Suprapubic skin (tissue), 4 donors: Measurements from ENCODE around the gene MTHFSD. TPM values are rescaled to one million over a fixed set of nuclear protein-coding genes. Genes with fewer than 3 reads are reported as not detected.

Source experiments
- DNase-seq, 2 donors: peaks; one replicate each; pipeline ENCODE4 v3.0.0-alpha.2; 2019; ENCODE audit warnings: low spot score in 2 of 2
- H3K27ac ChIP-seq: fragments of 200-600 bp; sonication (generic); one replicate; pipeline ENCODE4 v1.5.1; 2019
- H3K27me3 ChIP-seq: fragments of 200-600 bp; sonication (generic); one replicate; pipeline ENCODE4 v1.5.1; 2019
- H3K36me3 ChIP-seq: fragments of 200-600 bp; sonication (generic); one replicate; pipeline ENCODE4 v1.5.1; 2019
- H3K4me1 ChIP-seq: fragments of 200-600 bp; sonication (generic); one replicate; pipeline ENCODE4 v1.5.1; 2019
- H3K4me3 ChIP-seq: fragments of 200-600 bp; sonication (generic); one replicate; pipeline ENCODE4 v1.5.1; 2019; ENCODE audit warnings: mild to moderate bottlenecking
- H3K9me3 ChIP-seq: fragments of 200-600 bp; sonication (generic); one replicate; pipeline ENCODE4 v1.5.1; 2019
- CTCF ChIP-seq, 2 donors: fragments of 200-600 bp in 1 of 2; fragments of 450-650 bp in 1 of 2; sonication (generic) in 1 of 2; IDR thresholded peaks; one replicate each; pipeline ENCODE4 v1.5.1; 2016 to 2019; ENCODE audit warnings: antibody characterized with exemption in 2 of 2, mild to moderate bottlenecking in 1 of 2, moderate library complexity in 1 of 2
- EP300 ChIP-seq: sonication (generic); formaldehyde crosslinking; IDR thresholded peaks from one replicate; pipeline ENCODE4 v1.6.1; 2017; ENCODE audit warnings: antibody characterized with exemption
- POLR2A ChIP-seq, 2 donors: fragments of 450-650 bp; IDR thresholded peaks; one replicate each; pipeline ENCODE4 v1.6.1; 2017; ENCODE audit warnings: antibody characterized with exemption in 2 of 2, mild to moderate bottlenecking in 2 of 2, moderate library complexity in 2 of 2
- POLR2AphosphoS5 ChIP-seq, 3 donors: sonication (generic); formaldehyde crosslinking; IDR thresholded peaks; one replicate each; pipeline ENCODE4 v1.6.1; 2017; ENCODE audit warnings: antibody characterized with exemption in 3 of 3
- WGBS: methylation state at CpG from one replicate; pipeline ENCODE4 v1.1.5; 2018; 5-methylcytosine and 5-hydroxymethylcytosine counted together
- total RNA-seq, 4 donors: library from RNA; depleted of rRNA; stranded (reverse); fragments of >200 nt; gene quantifications; one replicate each; pipeline ENCODE4 v1.1.0, GENCODE V29; 2016

Gene MTHFSD
- total RNA-seq, 4 donors from 2014 or later: 12.4 to 43.4 (median 18.8) TPM

- H3K9me3 ChIP-seq: no peaks in the 10 kb centered on the region
- peaks cover 37% of the 10 kb centered on the region for H3K4me1 ChIP-seq
- H3K27me3 ChIP-seq: peaks cover 100% of the 10 kb centered on the region
- DNase-seq: no peak
- TF ChIP-seq POLR2AphosphoS5 (IDR thresholded peaks at IDR 0.05) (no peak), EP300 (no peak), CTCF (IDR thresholded peaks at IDR 0.05) (no peak), POLR2A (IDR thresholded peaks at IDR 0.05) (no peak)
- no peak overlapping the region for H3K4me3 ChIP-seq
- H3K36me3 ChIP-seq: no peaks in the 10 kb centered on the region
- 9% methylated on average over 22 of the region's 22 CpGs for WGBS
- H3K27ac ChIP-seq: no peak overlapping the region
Observed at GRCh38 chr16:86502856-86503748, 51.9 kb downstream of the MTHFSD start.

DNA sequence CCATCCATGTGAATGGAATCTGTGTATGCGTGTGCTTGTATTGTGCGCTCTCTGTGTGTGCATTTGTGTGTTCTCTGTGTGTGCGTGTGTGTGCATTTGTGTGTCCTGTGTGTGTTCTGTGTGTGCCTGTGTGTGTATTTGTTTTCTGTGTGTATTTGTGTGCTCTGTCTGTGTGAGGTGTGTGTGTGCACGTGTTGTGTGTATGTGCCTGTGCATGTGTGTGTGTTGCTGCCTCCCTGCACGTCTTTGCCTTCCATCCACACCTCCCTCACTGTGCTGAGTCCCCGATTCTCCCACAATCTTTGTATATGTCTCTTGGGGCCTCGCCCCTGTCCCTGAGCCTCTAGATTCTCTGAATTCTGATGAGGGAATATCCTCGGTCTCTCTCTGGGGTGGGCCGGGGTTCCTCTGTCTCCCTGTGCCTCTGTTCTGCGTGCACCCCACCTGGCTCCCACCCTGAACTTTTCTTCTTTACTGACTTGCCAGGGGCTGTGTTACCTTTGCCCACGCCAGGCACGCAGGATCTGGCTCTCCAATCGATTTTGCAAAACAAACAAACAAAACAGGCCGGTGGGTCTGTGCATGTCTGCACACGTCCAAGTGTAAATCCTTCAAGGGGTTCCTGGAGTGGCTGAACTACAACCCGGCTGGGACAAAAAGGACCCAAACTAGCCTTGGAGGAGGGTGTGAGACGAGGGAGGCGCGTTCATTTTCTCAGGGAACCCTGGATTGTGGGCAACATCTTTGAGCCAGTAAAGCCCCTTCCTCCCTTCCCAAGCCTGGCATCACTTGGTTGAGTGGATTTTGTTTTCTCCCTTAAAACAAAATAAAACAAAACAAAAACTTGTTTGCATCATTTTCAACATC, 52.8 kb downstream of the MTHFSD start:
- H3K4me1 ChIP-seq: peaks cover 39% of the 10 kb centered on the region
- H3K36me3 ChIP-seq: no peaks in the 10 kb centered on the region
- no peak overlapping the region for H3K4me3 ChIP-seq
- no peak for DNase-seq
- no peak overlapping the region for H3K27ac ChIP-seq
- H3K9me3 ChIP-seq: no peaks in the 10 kb centered on the region
- TF ChIP-seq POLR2AphosphoS5 (IDR thresholded peaks at IDR 0.05) (no peak), CTCF (IDR thresholded peaks at IDR 0.05) (no peak), POLR2A (IDR thresholded peaks at IDR 0.05) (no peak), EP300 (no peak)
- 17% methylated on average over 19 of the region's 19 CpGs for WGBS
- peaks cover 100% of the 10 kb centered on the region for H3K27me3 ChIP-seq

DNA sequence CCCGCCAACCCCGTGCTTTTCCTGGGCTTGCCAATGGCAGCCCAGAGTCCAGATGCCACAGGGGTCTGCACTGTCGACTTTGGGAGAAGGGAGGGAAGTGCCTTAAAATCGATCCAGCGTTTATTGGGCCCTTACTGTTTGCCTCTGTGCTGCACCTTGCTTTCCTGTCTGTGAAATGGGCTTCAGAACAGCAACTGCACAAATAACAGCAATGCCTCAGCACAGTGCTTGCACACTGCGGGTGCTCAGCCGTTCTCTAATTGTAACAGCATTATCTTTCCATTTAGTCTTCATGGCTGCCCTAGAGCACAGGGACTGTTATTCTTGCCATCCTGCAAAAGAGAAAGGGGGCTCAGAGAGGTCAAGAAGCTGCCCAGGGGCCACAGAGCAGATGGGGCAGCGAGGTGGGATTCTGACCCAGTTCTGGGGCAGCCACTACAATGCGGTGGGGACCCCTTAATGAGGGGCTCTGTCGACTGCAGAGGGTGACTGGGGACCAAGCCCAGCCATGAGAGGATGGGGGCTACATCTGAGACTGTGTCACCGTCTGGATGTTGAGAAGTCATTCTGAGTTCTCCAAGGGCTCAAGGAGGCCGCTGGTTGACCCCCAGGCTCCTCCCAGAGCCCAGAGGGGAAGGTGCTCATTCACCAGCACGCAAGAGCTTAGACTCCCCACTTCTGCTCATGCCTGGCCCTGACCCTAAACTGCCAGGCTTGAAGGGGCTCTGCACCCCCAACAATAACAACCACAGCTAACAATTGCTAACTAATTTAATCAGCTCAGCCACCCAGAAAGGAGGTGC, 54.1 kb downstream of the MTHFSD start:
- Histone ChIP-seq H3K9me3 (no peaks in the 10 kb centered on the region), H3K27ac (no peak overlapping the region), H3K4me1 (peaks cover 40% of the 10 kb centered on the region), H3K27me3 (peaks cover 100% of the 10 kb centered on the region), H3K4me3 (no peak overlapping the region), H3K36me3 (no peaks in the 10 kb centered on the region)
- 16% methylated on average over 10 of the region's 13 CpGs for WGBS
- TF ChIP-seq POLR2A (IDR thresholded peaks at IDR 0.05): no peak
- no peak for TF ChIP-seq POLR2AphosphoS5 (IDR thresholded peaks at IDR 0.05)
- TF ChIP-seq CTCF (IDR thresholded peaks at IDR 0.05): no peak
- TF ChIP-seq EP300: no peak
- no peak for DNase-seq

GRCh38 chr16:86499889-86500707, 54.9 kb downstream of the MTHFSD start:
- TF ChIP-seq POLR2AphosphoS5 (IDR thresholded peaks at IDR 0.05) (no peak), POLR2A (IDR thresholded peaks at IDR 0.05) (no peak), EP300 (no peak), CTCF (IDR thresholded peaks at IDR 0.05) (no peak)
- peaks cover 100% of the 10 kb centered on the region for H3K27me3 ChIP-seq
- peaks cover 32% of the 10 kb centered on the region for H3K4me1 ChIP-seq
- no peaks in the 10 kb centered on the region for H3K36me3 ChIP-seq
- no peak overlapping the region for H3K27ac ChIP-seq
- no peak overlapping the region for H3K4me3 ChIP-seq
- 2% methylated on average over 13 of the region's 16 CpGs for WGBS
- no peak for DNase-seq
- H3K9me3 ChIP-seq: no peaks in the 10 kb centered on the region
